Cardiac fibroblast (primary cell): Measurements from ENCODE around the gene FBLL1.

Experiments
- DNase-seq, 2 donors: peaks; one replicate each; pipeline versions ENCODE4 v3.0.0 to v3.0.0-alpha.2; 2010; ENCODE audit warnings: low read depth in 2 of 2
- H3K4me3 ChIP-seq, 2 donors: replicated peaks in 1 of 2; 1 replicate in 1 of 2; 2 replicates in 1 of 2; pipeline ENCODE4 v1.5.1; 2011; ENCODE audit warnings: low read depth in 2 of 2, low read length in 2 of 2, mild to moderate bottlenecking in 2 of 2, moderate library complexity in 1 of 2
- TF ChIP-seq, protein P1 (sequence below): IDR thresholded peaks from one replicate; pipeline ENCODE4 v1.5.1; 2011; ENCODE audit warnings: low read depth, mild to moderate bottlenecking, low read length, inconsistent platforms

FBLL1 gene

DNA sequence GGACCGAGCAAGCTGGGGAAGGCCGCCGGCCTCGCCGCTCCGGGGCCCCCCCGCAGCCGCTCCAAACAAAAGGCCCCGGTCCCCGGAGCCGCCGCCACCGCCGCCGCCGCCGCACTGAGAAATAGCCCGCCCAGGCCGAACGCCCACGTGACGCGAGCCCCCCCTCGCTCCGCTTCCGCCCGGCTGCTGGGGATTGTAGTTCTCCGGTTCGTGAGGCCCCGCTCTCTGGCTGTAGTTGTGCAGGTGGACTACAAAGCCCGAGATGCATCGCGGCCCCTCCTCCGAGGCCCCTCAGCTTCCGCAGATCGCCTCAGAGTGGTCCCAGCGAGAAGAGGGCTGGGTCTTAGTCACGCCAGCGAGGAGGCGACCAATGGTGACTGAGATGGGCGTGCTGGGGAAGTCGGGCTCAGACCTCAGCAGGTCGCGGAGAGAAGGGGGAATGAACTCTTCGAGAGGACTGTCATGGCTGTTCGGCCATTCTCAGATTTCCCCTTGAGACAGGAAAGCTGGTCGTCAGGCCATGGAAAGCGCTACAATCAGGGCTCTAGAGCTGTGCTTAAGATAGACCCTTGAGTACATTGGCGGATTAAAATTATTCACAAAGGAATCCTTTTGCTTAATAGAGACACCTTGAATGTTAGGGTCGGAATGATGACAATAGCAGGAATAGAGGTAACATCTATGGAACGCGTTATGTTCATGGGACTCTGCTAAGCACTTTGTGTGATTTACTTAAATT, 50.6 kb downstream of the FBLL1 start:
- TF ChIP-seq, protein P1, sequence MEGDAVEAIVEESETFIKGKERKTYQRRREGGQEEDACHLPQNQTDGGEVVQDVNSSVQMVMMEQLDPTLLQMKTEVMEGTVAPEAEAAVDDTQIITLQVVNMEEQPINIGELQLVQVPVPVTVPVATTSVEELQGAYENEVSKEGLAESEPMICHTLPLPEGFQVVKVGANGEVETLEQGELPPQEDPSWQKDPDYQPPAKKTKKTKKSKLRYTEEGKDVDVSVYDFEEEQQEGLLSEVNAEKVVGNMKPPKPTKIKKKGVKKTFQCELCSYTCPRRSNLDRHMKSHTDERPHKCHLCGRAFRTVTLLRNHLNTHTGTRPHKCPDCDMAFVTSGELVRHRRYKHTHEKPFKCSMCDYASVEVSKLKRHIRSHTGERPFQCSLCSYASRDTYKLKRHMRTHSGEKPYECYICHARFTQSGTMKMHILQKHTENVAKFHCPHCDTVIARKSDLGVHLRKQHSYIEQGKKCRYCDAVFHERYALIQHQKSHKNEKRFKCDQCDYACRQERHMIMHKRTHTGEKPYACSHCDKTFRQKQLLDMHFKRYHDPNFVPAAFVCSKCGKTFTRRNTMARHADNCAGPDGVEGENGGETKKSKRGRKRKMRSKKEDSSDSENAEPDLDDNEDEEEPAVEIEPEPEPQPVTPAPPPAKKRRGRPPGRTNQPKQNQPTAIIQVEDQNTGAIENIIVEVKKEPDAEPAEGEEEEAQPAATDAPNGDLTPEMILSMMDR = no peak
- H3K4me3 ChIP-seq = peak overlapping the region; percentile 86 to 97
- DNase-seq = peak; percentile 99 to 100

DNA sequence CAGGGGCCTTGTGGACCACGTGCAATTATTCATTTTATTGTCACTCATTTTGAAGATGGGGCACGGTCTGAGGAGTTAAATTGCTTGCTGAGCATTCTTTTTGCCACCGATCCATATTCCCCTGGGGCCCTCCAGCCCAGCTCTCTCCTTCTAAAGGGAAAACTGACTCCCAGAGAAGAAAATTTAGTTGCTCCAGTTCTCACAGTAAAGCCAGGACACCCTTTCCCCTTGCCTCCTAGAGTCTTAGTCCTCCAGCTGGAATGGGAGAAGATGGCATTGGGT, 51.1 kb downstream of the FBLL1 start:
- peak in 1 of 2 donors; percentile 7 for DNase-seq
- TF ChIP-seq, protein P1 = no peak
- H3K4me3 ChIP-seq = peak overlapping the region in 1 of 2 donors; percentile 46
